Psoas muscle (tissue), 8 donors: ENCODE data around the gene TOP1. TPM values are rescaled to one million over a fixed set of nuclear protein-coding genes. Genes with fewer than 3 reads are reported as not detected.

Experiments
- ATAC-seq, 4 donors: fragments of 200-7000 bp; cut with Tn5 transposase; one replicate each; pipeline ENCODE4 v1.9.1; 2020; ENCODE audit warnings: moderate library complexity in 3 of 4, mild to moderate bottlenecking in 2 of 4
- DNase-seq, 2 donors: peaks; one replicate each; pipeline ENCODE4 v3.0.0-alpha.2; 2020
- H3K27ac ChIP-seq: fragments of 200-600 bp; one replicate; pipeline ENCODE4 v1.8.0; 2022
- H3K27me3 ChIP-seq, 3 donors: fragments of 200-600 bp in 1 of 3; one replicate each; pipeline versions ENCODE4 v1.6.1 to v1.8.0; 2013 to 2022; ENCODE audit warnings: low read length in 2 of 3, mild to moderate bottlenecking in 2 of 3, moderate library complexity in 1 of 3; ENCODE audit not compliant: insufficient read depth in 3 of 3
- H3K36me3 ChIP-seq, 2 donors: fragments of 200-600 bp in 1 of 2; one replicate each; pipeline versions ENCODE4 v1.6.1 to v1.8.0; 2013 to 2022; ENCODE audit warnings: low read depth in 1 of 2, mild to moderate bottlenecking in 1 of 2, moderate library complexity in 1 of 2; ENCODE audit not compliant: insufficient read depth in 1 of 2
- H3K4me1 ChIP-seq: fragments of 200-600 bp; one replicate; pipeline ENCODE4 v1.8.0; 2022
- H3K4me3 ChIP-seq: fragments of 200-600 bp; one replicate; pipeline ENCODE4 v1.8.0; 2022; ENCODE audit warnings: mild to moderate bottlenecking
- H3K9me3 ChIP-seq: fragments of 200-600 bp; one replicate; pipeline ENCODE4 v1.8.0; 2022
- CTCF ChIP-seq: fragments of 200-600 bp; IDR thresholded peaks from one replicate; pipeline ENCODE4 v1.8.0; 2022; ENCODE audit warnings: antibody characterized with exemption
- WGBS, 3 donors: extraction: QIAGEN DNeasy Blood & Tissue Kit; methylation state at CpG; one replicate each; pipeline versions ENCODE4 v1.1.6 to v1.1.7; 2013; 5-methylcytosine and 5-hydroxymethylcytosine counted together
- intact Hi-C, 2 donors: fragments of 100-400 bp; cut with DNase I; formaldehyde crosslinking; loops; one replicate each; pipeline versions ENCODE4 v1.11.0 to v1.14.2; 2022
- polyA plus RNA-seq, 3 donors: library from polyadenylated mRNA; stranded (reverse); fragments of 200-250 nt; gene quantifications; one replicate each; pipeline ENCODE4 v1.2.3, GENCODE V29; 2013
- total RNA-seq, 4 donors: library from RNA; stranded (reverse); fragmentation: NEBNext Ultra II Directional in 2 of 4; extraction: Animal tissue kit (Norgen Biotek cat#: 25700) in 2 of 4; gene quantifications; one replicate each; pipeline versions ENCODE4 v1.2.1 to v1.2.4, GENCODE V29; 2021 to 2023
- donor health status: healthy with polysubstance abuse.
- donor health status: DM: no; HTN: no; CAD: no; lungs with moderate emphysema.
- donor health status: Bipolar disorder and iron deficiency.
- donor health status: healthy.
- donor health status: DM: yes; HTN: yes; CAD: no.
- donor health status: DM: no; HTN: no; CAD: no.
- donor health status: DM: no; HTN: no; CAD: no.
- donor health status: DM: yes; HTN: yes; CAD: no.

TOP1 gene
- total and polyA plus RNA-seq, 7 donors = 10.6 to 30.7 (median 22.2) TPM

DNA sequence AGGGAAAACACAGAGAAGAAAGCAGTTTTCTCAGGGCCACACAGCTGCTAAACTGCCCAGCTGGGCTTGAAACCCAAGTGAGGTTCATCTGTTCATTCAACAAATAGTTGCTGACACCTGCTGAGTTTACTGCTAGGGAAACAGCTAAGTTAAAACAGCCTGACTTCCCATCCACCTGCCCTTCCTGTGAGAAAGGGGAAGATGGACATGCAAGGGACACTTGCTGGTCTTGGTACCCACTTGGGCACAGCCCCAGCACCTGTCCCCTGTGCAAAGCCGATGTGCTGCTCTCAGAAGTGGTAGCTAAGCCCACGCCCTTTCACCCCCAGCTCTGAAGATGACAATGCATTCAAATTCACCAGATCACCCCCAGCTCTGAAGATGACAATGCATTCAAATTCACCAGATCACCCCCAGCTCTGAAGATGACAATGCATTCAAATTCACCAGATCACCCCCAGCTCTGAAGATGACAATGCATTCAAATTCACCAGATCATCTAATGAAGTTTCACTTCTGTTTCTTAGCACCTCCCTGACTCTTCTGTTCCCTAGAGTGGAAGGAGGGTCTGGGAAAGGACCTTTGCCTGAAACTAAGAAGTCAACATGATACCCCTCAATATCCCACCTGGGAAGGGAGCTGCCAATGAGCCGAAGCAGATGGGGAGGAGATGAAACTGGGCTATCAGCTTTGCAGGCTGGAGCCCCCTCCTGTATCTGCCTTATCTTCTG lies 46.0 kb upstream of the TOP1 start:
- intact Hi-C loops = no loop called here
- no peak for TF ChIP-seq CTCF
- Histone ChIP-seq H3K36me3 (no peaks in the 10 kb centered on the region), H3K27ac (no peak overlapping the region), H3K4me3 (no peak overlapping the region), H3K27me3 (no peaks in the 10 kb centered on the region), H3K4me1 (no peaks in the 10 kb centered on the region), H3K9me3 (peaks cover 9% of the 10 kb centered on the region)
- ATAC-seq (no peak), DNase-seq (no peak)
- 75 to 79% (median 78%) methylated on average over 3 of the region's 3 CpGs for WGBS, 3 donors

- no peaks in the 10 kb centered on the region for H3K27me3 ChIP-seq
- DNase-seq (no peak), ATAC-seq (no peak)
- 89 to 95% (median 94%) methylated on average over 2 of the region's 2 CpGs for WGBS, 3 donors
- no peaks in the 10 kb centered on the region for H3K9me3 ChIP-seq
- H3K27ac ChIP-seq = no peak overlapping the region
- no peaks in the 10 kb centered on the region for H3K36me3 ChIP-seq
- no peak for TF ChIP-seq CTCF
- H3K4me1 ChIP-seq = no peaks in the 10 kb centered on the region
- no peak overlapping the region for H3K4me3 ChIP-seq
- intact Hi-C loops = no loop called here
These were observed 44.7 kb upstream of the TOP1 start for GRCh38 chr20:40983898-40984297.

GRCh38 chr20:40984496-40984895 lies 44.1 kb upstream of the TOP1 start:
- H3K4me1 ChIP-seq = no peaks in the 10 kb centered on the region
- no peak overlapping the region for H3K27ac ChIP-seq
- 74 to 82% (median 81%) methylated on average over 4 of the region's 4 CpGs for WGBS, 3 donors
- no peak for ATAC-seq
- no peak overlapping the region for H3K4me3 ChIP-seq
- no peaks in the 10 kb centered on the region for H3K9me3 ChIP-seq
- intact Hi-C loops = no loop called here
- no peak for TF ChIP-seq CTCF
- no peaks in the 10 kb centered on the region for H3K36me3 ChIP-seq
- no peak for DNase-seq
- no peaks in the 10 kb centered on the region for H3K27me3 ChIP-seq

- H3K9me3 ChIP-seq = no peaks in the 10 kb centered on the region
- ATAC-seq (no peak), DNase-seq (no peak)
- H3K36me3 ChIP-seq = no peaks in the 10 kb centered on the region
- no peak for TF ChIP-seq CTCF
- H3K4me3 ChIP-seq = no peak overlapping the region
- WGBS, 3 donors = 85 to 90% (median 89%) methylated on average over 2 of the region's 2 CpGs
- no peaks in the 10 kb centered on the region for H3K27me3 ChIP-seq
- intact Hi-C loops = no loop called here
- H3K27ac ChIP-seq = no peak overlapping the region
- H3K4me1 ChIP-seq = no peaks in the 10 kb centered on the region
These were observed 41.8 kb upstream of the TOP1 start for GRCh38 chr20:40986774-40987173.
